OCI-LY3 (cell line): Measurements from ENCODE around the gene TPH2.

ENCODE experiments used
- CTCF ChIP-seq: fragments of 200-600, 300-600 bp; sonication (generic); IDR thresholded peaks from 2 replicates; pipeline ENCODE4 v1.5.1; 2014; ENCODE audit warnings: antibody characterized with exemption, low read length, low read depth
- EZH2phosphoT487 ChIP-seq: fragments of 200-600 bp; shearing (Covaris generic); IDR thresholded peaks from 2 replicates; pipeline ENCODE4 v1.6.1; 2018; ENCODE audit warnings: antibody characterized with exemption, mixed run types, low read depth

GRCh38 chr12:72075891-72076557 is 137.4 kb downstream of the TPH2 start:
- TF ChIP-seq CTCF, result no peak
- TF ChIP-seq EZH2phosphoT487, result no peak
